Hepatocyte (in vitro differentiated cells): ENCODE results near the gene FGFBP3.

ENCODE experiments used
- EZH2 ChIP-seq: fragments of 200-600 bp; sonication (generic); IDR thresholded peaks from 2 replicates; pipeline ENCODE4 v1.6.1; 2016; ENCODE audit warnings: antibody characterized with exemption, mild to moderate bottlenecking, borderline replicate concordance
- EZH2phosphoT487 ChIP-seq: fragments of 200-600 bp; sonication (generic); IDR thresholded peaks from one replicate; pipeline ENCODE4 v1.6.1; 2018; ENCODE audit warnings: antibody characterized with exemption, mild to moderate bottlenecking, low read depth, moderate library complexity; ENCODE audit not compliant: unreplicated experiment, severe bottlenecking
- TF ChIP-seq, protein P1 (sequence below): fragments of 200-600 bp; sonication (generic); IDR thresholded peaks from 2 replicates; pipeline ENCODE4 v1.5.1; 2016; ENCODE audit warnings: antibody characterized with exemption, mild to moderate bottlenecking; ENCODE audit not compliant: poor library complexity

DNA sequence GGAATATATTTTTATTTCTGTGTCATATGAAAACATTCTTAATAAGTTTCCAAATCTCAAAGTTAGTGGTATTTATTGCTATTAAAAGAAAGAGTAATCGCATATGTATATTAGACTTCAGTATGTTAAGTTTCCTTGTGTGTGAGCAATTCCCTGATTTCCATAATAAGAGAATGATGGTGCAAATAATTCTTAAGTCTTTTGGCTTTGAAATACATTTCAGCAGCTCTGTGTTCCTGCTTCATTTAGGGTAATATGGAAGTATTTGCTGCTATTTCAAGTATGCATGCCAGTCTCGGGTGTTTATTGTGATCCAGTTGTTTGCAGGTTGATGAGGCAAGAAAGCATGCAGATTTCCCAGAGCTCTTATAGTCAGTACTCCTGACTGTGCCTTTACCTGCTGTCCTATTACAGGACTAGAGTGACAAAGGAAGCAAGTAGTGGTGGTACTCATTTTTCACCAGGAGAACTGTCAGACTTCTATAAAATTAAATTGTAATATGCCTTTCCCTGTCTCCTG is 43.7 kb downstream of the FGFBP3 start:
- TF ChIP-seq EZH2 (no peak), EZH2phosphoT487 (no peak)
- TF ChIP-seq, protein P1, sequence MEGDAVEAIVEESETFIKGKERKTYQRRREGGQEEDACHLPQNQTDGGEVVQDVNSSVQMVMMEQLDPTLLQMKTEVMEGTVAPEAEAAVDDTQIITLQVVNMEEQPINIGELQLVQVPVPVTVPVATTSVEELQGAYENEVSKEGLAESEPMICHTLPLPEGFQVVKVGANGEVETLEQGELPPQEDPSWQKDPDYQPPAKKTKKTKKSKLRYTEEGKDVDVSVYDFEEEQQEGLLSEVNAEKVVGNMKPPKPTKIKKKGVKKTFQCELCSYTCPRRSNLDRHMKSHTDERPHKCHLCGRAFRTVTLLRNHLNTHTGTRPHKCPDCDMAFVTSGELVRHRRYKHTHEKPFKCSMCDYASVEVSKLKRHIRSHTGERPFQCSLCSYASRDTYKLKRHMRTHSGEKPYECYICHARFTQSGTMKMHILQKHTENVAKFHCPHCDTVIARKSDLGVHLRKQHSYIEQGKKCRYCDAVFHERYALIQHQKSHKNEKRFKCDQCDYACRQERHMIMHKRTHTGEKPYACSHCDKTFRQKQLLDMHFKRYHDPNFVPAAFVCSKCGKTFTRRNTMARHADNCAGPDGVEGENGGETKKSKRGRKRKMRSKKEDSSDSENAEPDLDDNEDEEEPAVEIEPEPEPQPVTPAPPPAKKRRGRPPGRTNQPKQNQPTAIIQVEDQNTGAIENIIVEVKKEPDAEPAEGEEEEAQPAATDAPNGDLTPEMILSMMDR, result no peak
